Endothelial cell (in vitro differentiated cells): ENCODE data around the gene CHPF2. TPM values are rescaled to one million over a fixed set of nuclear protein-coding genes. Genes with fewer than 3 reads are reported as not detected.

Experiments
- DNase-seq: peaks from one replicate; pipeline ENCODE4 v3.0.0; 2021; ENCODE audit warnings: low spot score
- H3K27ac Mint-ChIP-seq: one replicate; pipeline ENCODE4 v1.8.0; 2021; ENCODE audit warnings: mixed read lengths, inconsistent platforms; ENCODE audit not compliant: unreplicated experiment
- H3K27me3 Mint-ChIP-seq: one replicate; pipeline ENCODE4 v1.8.0; 2021; ENCODE audit warnings: mild to moderate bottlenecking, moderate library complexity, mixed read lengths, inconsistent platforms; ENCODE audit not compliant: unreplicated experiment
- H3K36me3 Mint-ChIP-seq: one replicate; pipeline ENCODE4 v1.8.0; 2021; ENCODE audit warnings: mild to moderate bottlenecking, low read depth, mixed read lengths, inconsistent platforms; ENCODE audit not compliant: unreplicated experiment
- H3K4me1 Mint-ChIP-seq: one replicate; pipeline ENCODE4 v1.8.0; 2021; ENCODE audit warnings: mild to moderate bottlenecking, mixed read lengths, inconsistent platforms; ENCODE audit not compliant: unreplicated experiment
- H3K4me3 Mint-ChIP-seq: one replicate; pipeline ENCODE4 v1.8.0; 2021; ENCODE audit warnings: mild to moderate bottlenecking, mixed read lengths, inconsistent platforms; ENCODE audit not compliant: unreplicated experiment
- H3K9me3 Mint-ChIP-seq: one replicate; pipeline ENCODE4 v1.8.0; 2021; ENCODE audit warnings: mixed read lengths, inconsistent platforms; ENCODE audit not compliant: unreplicated experiment
- CTCF ChIP-seq: fragments of 200-600 bp; sonication (generic); IDR thresholded peaks from one replicate; pipeline ENCODE4 v1.5.0; 2021; ENCODE audit warnings: antibody characterized with exemption; ENCODE audit not compliant: unreplicated experiment
- total RNA-seq: library from RNA; stranded (reverse); fragmentation: NEBNext Ultra II Directional; extraction: Animal tissue kit (Norgen Biotek cat#: 25700); gene quantifications from one replicate; pipeline ENCODE4 v1.2.1, GENCODE V29; 2021; ENCODE audit not compliant: unreplicated experiment

The CHPF2 gene
- total RNA-seq, 1 donor from 2014 or later: 55.4 TPM

GRCh38 chr7:151215396-151215795 lies 16.9 kb upstream of the CHPF2 start:
- no peak overlapping the region for H3K4me3 Mint-ChIP-seq
- peaks cover 1% of the 10 kb centered on the region for H3K27me3 Mint-ChIP-seq
- DNase-seq: no peak
- no peak for TF ChIP-seq CTCF
- peaks cover 7% of the 10 kb centered on the region for H3K4me1 Mint-ChIP-seq
- H3K36me3 Mint-ChIP-seq: peaks cover 59% of the 10 kb centered on the region
- H3K27ac Mint-ChIP-seq: no peak overlapping the region
- H3K9me3 Mint-ChIP-seq: no peaks in the 10 kb centered on the region

GRCh38 chr7:151218170-151218569 lies 14.1 kb upstream of the CHPF2 start:
- no peak for TF ChIP-seq CTCF
- no peak for DNase-seq
- Mint-ChIP-seq H3K9me3 (no peaks in the 10 kb centered on the region), H3K27ac (no peak overlapping the region), H3K4me3 (no peak overlapping the region), H3K27me3 (peaks cover 1% of the 10 kb centered on the region), H3K36me3 (peaks cover 56% of the 10 kb centered on the region), H3K4me1 (peaks cover 7% of the 10 kb centered on the region)

- Mint-ChIP-seq H3K4me3 (no peak overlapping the region), H3K9me3 (no peaks in the 10 kb centered on the region), H3K36me3 (peaks cover 39% of the 10 kb centered on the region), H3K27ac (no peak overlapping the region), H3K27me3 (peaks cover 8% of the 10 kb centered on the region), H3K4me1 (peaks cover 20% of the 10 kb centered on the region)
- no peak for DNase-seq
- no peak for TF ChIP-seq CTCF
Observed at GRCh38 chr7:151223728-151224127, 8.6 kb upstream of the CHPF2 start.

GRCh38 chr7:151225948-151226510 lies 6.3 kb upstream of the CHPF2 start:
- Mint-ChIP-seq H3K4me3 (peak overlapping the region; percentile 97), H3K27me3 (peaks cover 6% of the 10 kb centered on the region), H3K9me3 (no peaks in the 10 kb centered on the region), H3K27ac (no peak overlapping the region), H3K4me1 (peaks cover 18% of the 10 kb centered on the region), H3K36me3 (peaks cover 28% of the 10 kb centered on the region)
- no peak for TF ChIP-seq CTCF
- DNase-seq: no peak

- no peak overlapping the region for H3K27ac Mint-ChIP-seq
- H3K4me3 Mint-ChIP-seq: peak overlapping the region; percentile 97
- H3K27me3 Mint-ChIP-seq: peaks cover 6% of the 10 kb centered on the region
- DNase-seq: no peak
- no peak for TF ChIP-seq CTCF
- peaks cover 19% of the 10 kb centered on the region for H3K4me1 Mint-ChIP-seq
- no peaks in the 10 kb centered on the region for H3K9me3 Mint-ChIP-seq
- peaks cover 27% of the 10 kb centered on the region for H3K36me3 Mint-ChIP-seq
Observed at GRCh38 chr7:151226560-151226874, 5.8 kb upstream of the CHPF2 start.
